H9 (cell line): Measurements from ENCODE around the gene BCAS1. TPM values are rescaled to one million over a fixed set of nuclear protein-coding genes. Genes with fewer than 3 reads are reported as not detected.

Experiments used
- DNase-seq: peaks from one replicate; pipeline ENCODE4 v3.0.0-alpha.2; 2017
- H2AFZ ChIP-seq: one replicate; pipeline ENCODE4 v1.6.1; 2013; ENCODE audit warnings: mild to moderate bottlenecking, low read length, control low read depth, moderate library complexity
- H2AK5ac ChIP-seq: 2 replicates; pipeline ENCODE4 v1.6.1; 2013; ENCODE audit warnings: low read length, control low read depth, mixed read lengths; ENCODE audit not compliant: insufficient read length
- H2BK120ac ChIP-seq: one replicate; pipeline ENCODE4 v1.6.1; 2013; ENCODE audit warnings: low read depth, mild to moderate bottlenecking, low read length, control low read depth, inconsistent platforms; ENCODE audit not compliant: poor library complexity, severe bottlenecking
- H2BK12ac ChIP-seq: 2 replicates; pipeline ENCODE4 v1.6.1; 2013; ENCODE audit warnings: low read length, control low read depth, mixed read lengths, low read depth; ENCODE audit not compliant: insufficient read length
- H2BK15ac ChIP-seq: 2 replicates; pipeline ENCODE4 v1.6.1; 2013; ENCODE audit warnings: low read depth, low read length, control low read depth
- H2BK20ac ChIP-seq: one replicate; pipeline ENCODE4 v1.6.1; 2013; ENCODE audit warnings: low read depth, mild to moderate bottlenecking, low read length, control low read depth, inconsistent platforms; ENCODE audit not compliant: poor library complexity, severe bottlenecking
- H2BK5ac ChIP-seq: 2 replicates; pipeline ENCODE4 v1.6.1; 2013; ENCODE audit warnings: low read length, control low read depth, mixed read lengths; ENCODE audit not compliant: insufficient read length
- H3K14ac ChIP-seq: 2 replicates; pipeline ENCODE4 v1.6.1; 2013; ENCODE audit warnings: low read length, control low read depth; ENCODE audit not compliant: insufficient read depth
- H3K18ac ChIP-seq: 2 replicates; pipeline ENCODE4 v1.6.1; 2013; ENCODE audit warnings: low read depth, mild to moderate bottlenecking, mixed read lengths, low read length, control low read depth; ENCODE audit not compliant: insufficient read length
- H3K23ac ChIP-seq: 2 replicates; pipeline ENCODE4 v1.6.1; 2013; ENCODE audit warnings: low read length, control low read depth, mixed read lengths, low read depth; ENCODE audit not compliant: insufficient read length
- H3K23me2 ChIP-seq: 2 replicates; pipeline ENCODE4 v1.6.1; 2013; ENCODE audit warnings: low read depth, mild to moderate bottlenecking, mixed read lengths, low read length, control low read depth; ENCODE audit not compliant: insufficient read length, poor library complexity, severe bottlenecking
- H3K27ac ChIP-seq: 2 replicates; pipeline ENCODE4 v1.5.1; 2013; ENCODE audit warnings: low read length, control low read depth, mixed read lengths, low read depth; ENCODE audit not compliant: insufficient read length
- H3K27me3 ChIP-seq: 2 replicates; pipeline ENCODE4 v1.6.1; 2013; ENCODE audit warnings: low read length, control low read depth, inconsistent platforms; ENCODE audit not compliant: insufficient read depth
- H3K4ac ChIP-seq: 2 replicates; pipeline ENCODE4 v1.6.1; 2013; ENCODE audit warnings: low read depth, mild to moderate bottlenecking, control low read depth, inconsistent platforms, low read length, moderate library complexity
- H3K4me1 ChIP-seq: 2 replicates; pipeline ENCODE4 v1.6.1; 2013; ENCODE audit warnings: low read length, control low read depth, inconsistent platforms; ENCODE audit not compliant: insufficient read depth
- H3K4me2 ChIP-seq: 2 replicates; pipeline ENCODE4 v1.6.1; 2013; ENCODE audit warnings: low read length, control low read depth, mixed read lengths; ENCODE audit not compliant: insufficient read length, insufficient read depth
- H3K56ac ChIP-seq: 2 replicates; pipeline ENCODE4 v1.6.1; 2013; ENCODE audit warnings: low read depth, mild to moderate bottlenecking, mixed read lengths, low read length, control low read depth; ENCODE audit not compliant: insufficient read length
- H3K79me1 ChIP-seq: 2 replicates; pipeline ENCODE4 v1.6.1; 2013; ENCODE audit warnings: low read depth, mild to moderate bottlenecking, moderate library complexity, low read length, control low read depth, inconsistent platforms; ENCODE audit not compliant: insufficient read depth, poor library complexity, severe bottlenecking
- H3K79me2 ChIP-seq: 2 replicates; pipeline ENCODE4 v1.6.1; 2013; ENCODE audit warnings: low read length, control low read depth, inconsistent platforms; ENCODE audit not compliant: insufficient read depth
- H3K9ac ChIP-seq: 2 replicates; pipeline ENCODE4 v1.6.1; 2013; ENCODE audit warnings: low read length, control low read depth, mixed read lengths; ENCODE audit not compliant: insufficient read length; ENCODE audit errors: extremely low read depth
- H3K9me3 ChIP-seq: one replicate; pipeline ENCODE4 v1.6.1; 2013; ENCODE audit warnings: low read depth, low read length, inconsistent platforms; ENCODE audit not compliant: control insufficient read depth
- H3T11ph ChIP-seq: one replicate; pipeline ENCODE4 v1.6.1; 2013; ENCODE audit warnings: mild to moderate bottlenecking, low read length, control low read depth, inconsistent platforms
- H4K20me1 ChIP-seq: one replicate; pipeline ENCODE4 v1.6.1; 2013; ENCODE audit not compliant: control insufficient read depth, insufficient read length, insufficient read depth
- H4K5ac ChIP-seq: 2 replicates; pipeline ENCODE4 v1.6.1; 2013; ENCODE audit warnings: low read depth, mild to moderate bottlenecking, mixed read lengths, low read length, control low read depth; ENCODE audit not compliant: insufficient read length
- H4K8ac ChIP-seq: replicated peaks from 2 replicates; pipeline ENCODE4 v1.6.1; 2013; ENCODE audit warnings: low read length, control low read depth, mixed read lengths, low read depth; ENCODE audit not compliant: insufficient read length
- H4K91ac ChIP-seq: 2 replicates; pipeline ENCODE4 v1.6.1; 2013; ENCODE audit warnings: low read depth, mild to moderate bottlenecking, moderate library complexity, mixed read lengths, low read length, control low read depth; ENCODE audit not compliant: insufficient read length
- H3K27ac Mint-ChIP-seq, 3 experiments: 2 replicates in 2 of 3; 3 replicates in 1 of 3; pipeline ENCODE4 v1.8.0; 2020 to 2021; ENCODE audit warnings: mixed read lengths in 3 of 3, mild to moderate bottlenecking in 1 of 3, moderate library complexity in 1 of 3
- H3K27me3 Mint-ChIP-seq: 2 replicates; pipeline ENCODE4 v1.8.0; 2021; ENCODE audit warnings: low read depth, mild to moderate bottlenecking, moderate library complexity, mixed read lengths
- H3K36me3 Mint-ChIP-seq, 3 experiments: 2 replicates in 2 of 3; 3 replicates in 1 of 3; pipeline ENCODE4 v1.8.0; 2020 to 2021; ENCODE audit warnings: low read depth in 3 of 3, mixed read lengths in 3 of 3; ENCODE audit not compliant: insufficient read depth in 1 of 3
- H3K4me1 Mint-ChIP-seq, 2 experiments: 2 replicates each; pipeline ENCODE4 v1.8.0; 2020; ENCODE audit warnings: mixed read lengths in 2 of 2
- H3K4me3 Mint-ChIP-seq, 2 experiments: 2 replicates in 1 of 2; 3 replicates in 1 of 2; pipeline ENCODE4 v1.8.0; 2020 to 2021; ENCODE audit warnings: mild to moderate bottlenecking in 2 of 2, mixed read lengths in 2 of 2, moderate library complexity in 1 of 2
- H3K9me3 Mint-ChIP-seq, 2 experiments: 2 replicates in 1 of 2; 3 replicates in 1 of 2; pipeline ENCODE4 v1.8.0; 2020; ENCODE audit warnings: mild to moderate bottlenecking in 2 of 2, mixed read lengths in 2 of 2, moderate library complexity in 1 of 2
- WGBS: extraction: QIAGEN DNeasy Blood & Tissue Kit; methylation state at CpG from one replicate; pipeline ENCODE4 v1.1.7; 2013; ENCODE audit warnings: missing lambda C conversion rate, low lambda C conversion rate, mixed read lengths; ENCODE audit not compliant: insufficient read length; ENCODE audit errors: extremely low coverage; 5-methylcytosine and 5-hydroxymethylcytosine counted together
- total RNA-seq: library from RNA; stranded (reverse); gene quantifications from 2 replicates; pipeline ENCODE4 v1.2.1, GENCODE V29; 2021
- TF ChIP-seq, protein P1 (sequence below): fragments of 200-600 bp; sonication (generic); conservative IDR thresholded peaks from 3 replicates; pipeline ENCODE4 v1.8.0; 2021; ENCODE audit warnings: antibody characterized with exemption, mild to moderate bottlenecking

Gene BCAS1
- total RNA-seq, 1 experiment from 2014 or later, result 0.15 TPM

DNA sequence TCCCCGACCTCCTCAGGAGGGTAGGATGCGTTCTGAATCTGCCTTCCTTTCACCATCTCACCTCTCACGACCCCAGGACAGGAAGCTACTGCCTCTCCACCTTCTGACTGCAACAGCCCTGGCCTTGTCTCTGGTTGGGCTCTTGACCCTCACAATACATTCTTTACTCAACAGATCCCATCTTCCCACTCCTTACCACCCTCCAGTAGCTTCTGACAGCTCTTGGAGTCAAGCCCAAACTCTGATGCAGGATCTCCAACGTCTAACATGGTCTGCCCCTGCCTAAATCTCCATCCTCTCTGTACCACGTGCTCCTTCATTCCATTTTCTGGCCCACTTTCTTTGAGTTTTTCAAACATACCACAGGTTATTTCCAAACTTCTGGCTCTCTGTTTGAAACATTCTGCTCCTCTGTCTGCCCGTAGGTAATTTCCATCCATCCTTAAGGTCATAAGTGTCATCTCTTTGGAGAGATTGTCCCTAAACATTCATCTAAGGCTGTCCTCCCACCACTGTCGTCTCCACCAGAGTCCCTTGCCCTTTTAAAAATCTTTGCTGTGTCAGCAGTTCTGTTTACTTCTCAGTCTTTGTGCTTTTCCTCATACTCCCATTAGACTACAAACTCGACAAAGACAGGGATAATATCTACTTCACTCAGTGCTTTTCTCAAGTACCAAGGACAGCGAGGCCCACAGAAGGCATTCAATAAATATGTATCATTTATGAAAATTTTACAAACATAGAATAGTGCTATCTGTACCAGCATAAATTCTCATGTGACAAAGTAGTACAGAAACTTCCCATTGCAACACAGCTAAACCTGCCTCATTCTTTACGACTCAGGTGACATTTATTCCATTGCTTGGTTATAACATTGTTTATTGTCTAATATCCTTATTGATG, 73.6 kb downstream of the BCAS1 start:
- Histone ChIP-seq H2AFZ (no peak overlapping the region), H2BK120ac (no peak overlapping the region), H4K5ac (no peak overlapping the region), H2AK5ac (no peak overlapping the region), H2BK15ac (no peak overlapping the region), H3K23me2 (no peaks in the 10 kb centered on the region), H3K14ac (no peak overlapping the region), H3K23ac (no peak overlapping the region), H3K79me1 (no peaks in the 10 kb centered on the region), H3K4me1 (no peaks in the 10 kb centered on the region), H3T11ph (no peak overlapping the region), H4K20me1 (no peaks in the 10 kb centered on the region), H3K56ac (no peak overlapping the region), H4K91ac (no peak overlapping the region), H3K9ac (no peak overlapping the region), H2BK12ac (no peak overlapping the region), H3K18ac (no peak overlapping the region), H3K4ac (no peak overlapping the region), H3K27me3 (no peaks in the 10 kb centered on the region), H4K8ac (no peak overlapping the region), H3K79me2 (no peaks in the 10 kb centered on the region), H3K9me3 (no peaks in the 10 kb centered on the region), H3K4me2 (no peak overlapping the region), H3K27ac (no peak overlapping the region), H2BK5ac (no peak overlapping the region), H2BK20ac (no peak overlapping the region)
- no CpG with 5 or more reads among the region's 10 CpGs for WGBS
- Mint-ChIP-seq H3K36me3 (no peaks in the 10 kb centered on the region; a peak in 2 of 7 replicates), H3K4me3 (no peak overlapping the region), H3K9me3 (peaks cover 3 to 5% of the 10 kb centered on the region in 2 experiments; a peak in 2 of 5 replicates), H3K4me1 (peaks cover 0 to 4% of the 10 kb centered on the region in 2 experiments; a peak in 1 of 4 replicates), H3K27ac (no peak overlapping the region), H3K27me3 (peaks cover 2% of the 10 kb centered on the region; the same call in 1 of the 2 replicates)
- no peak for DNase-seq
- TF ChIP-seq, protein P1, sequence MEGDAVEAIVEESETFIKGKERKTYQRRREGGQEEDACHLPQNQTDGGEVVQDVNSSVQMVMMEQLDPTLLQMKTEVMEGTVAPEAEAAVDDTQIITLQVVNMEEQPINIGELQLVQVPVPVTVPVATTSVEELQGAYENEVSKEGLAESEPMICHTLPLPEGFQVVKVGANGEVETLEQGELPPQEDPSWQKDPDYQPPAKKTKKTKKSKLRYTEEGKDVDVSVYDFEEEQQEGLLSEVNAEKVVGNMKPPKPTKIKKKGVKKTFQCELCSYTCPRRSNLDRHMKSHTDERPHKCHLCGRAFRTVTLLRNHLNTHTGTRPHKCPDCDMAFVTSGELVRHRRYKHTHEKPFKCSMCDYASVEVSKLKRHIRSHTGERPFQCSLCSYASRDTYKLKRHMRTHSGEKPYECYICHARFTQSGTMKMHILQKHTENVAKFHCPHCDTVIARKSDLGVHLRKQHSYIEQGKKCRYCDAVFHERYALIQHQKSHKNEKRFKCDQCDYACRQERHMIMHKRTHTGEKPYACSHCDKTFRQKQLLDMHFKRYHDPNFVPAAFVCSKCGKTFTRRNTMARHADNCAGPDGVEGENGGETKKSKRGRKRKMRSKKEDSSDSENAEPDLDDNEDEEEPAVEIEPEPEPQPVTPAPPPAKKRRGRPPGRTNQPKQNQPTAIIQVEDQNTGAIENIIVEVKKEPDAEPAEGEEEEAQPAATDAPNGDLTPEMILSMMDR, result no peak
